ENCODE data around the gene PTGS1.

PTGS1 gene

GRCh38 chr9:122364117-122364782 lies 6.6 kb upstream of the PTGS1 start:
- DNase-seq (ENCODE audit: low read depth), result no peak
- Histone ChIP-seq H3K9ac (ENCODE audit: low read length) (peak overlapping the region; percentile 31), H3K27me3 (replicated peaks; ENCODE audit: control insufficient read depth, insufficient read depth, low read length) (no peaks in the 10 kb centered on the region)

GRCh38 chr9:122364783-122365150 lies 6.1 kb upstream of the PTGS1 start:
- no peak for DNase-seq (ENCODE audit: low read depth)
- Histone ChIP-seq H3K9me3 (ENCODE audit: control insufficient read depth, low read length) (no peaks in the 10 kb centered on the region), H3K36me3 (ENCODE audit: control insufficient read depth, insufficient read depth, low read length, severe bottlenecking) (no peaks in the 10 kb centered on the region), H3K27me3 (replicated peaks; ENCODE audit: control insufficient read depth, insufficient read depth, low read length) (no peaks in the 10 kb centered on the region), H3K9ac (ENCODE audit: low read length) (peak overlapping the region; percentile 44), H3K4me1 (ENCODE audit: control insufficient read depth, insufficient read depth, low read length) (peaks cover 18% of the 10 kb centered on the region), H3K4me3 (ENCODE audit: low read length) (no peak overlapping the region)

More at GRCh38 chr9:122364117-122364782, 6.6 kb upstream of the PTGS1 start:
- Histone ChIP-seq H3K4me1 (ENCODE audit: control insufficient read depth, insufficient read depth, low read length) (peaks cover 18% of the 10 kb centered on the region), H3K36me3 (ENCODE audit: control insufficient read depth, insufficient read depth, low read length, severe bottlenecking) (no peaks in the 10 kb centered on the region), H3K9me3 (ENCODE audit: control insufficient read depth, low read length) (no peaks in the 10 kb centered on the region), H3K4me3 (ENCODE audit: low read length) (no peak overlapping the region)

DNA sequence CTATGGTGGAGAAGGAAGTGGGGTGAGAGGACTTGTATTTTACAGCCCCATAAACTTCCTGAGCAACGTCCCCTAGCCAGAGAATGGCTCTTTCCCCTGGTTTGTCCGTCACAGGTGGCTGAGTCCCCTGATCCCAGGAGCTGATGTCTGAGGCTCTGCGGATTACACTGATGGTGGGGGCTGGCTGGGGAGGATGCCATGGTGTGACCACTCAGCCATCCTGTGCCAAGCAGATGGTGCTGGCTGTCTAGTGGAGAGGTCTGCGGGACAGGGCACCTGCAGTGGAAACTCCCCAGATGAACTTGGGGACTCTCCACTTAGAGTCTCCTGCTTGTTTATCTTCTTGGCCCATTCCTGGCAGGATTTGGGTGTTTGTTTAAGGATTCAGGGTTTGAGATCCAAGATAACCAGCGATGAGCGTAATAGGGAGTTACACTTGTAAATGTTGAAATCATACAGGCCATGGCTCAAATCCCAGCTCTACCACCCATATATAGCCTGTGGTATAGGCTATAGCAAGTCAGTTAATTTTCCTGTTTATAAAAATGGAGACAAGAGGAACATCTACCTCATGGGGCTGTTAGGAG lies 4.7 kb upstream of the PTGS1 start:
- Histone ChIP-seq H3K27me3 (replicated peaks; ENCODE audit: control insufficient read depth, insufficient read depth, low read length) (no peaks in the 10 kb centered on the region), H3K4me1 (ENCODE audit: control insufficient read depth, insufficient read depth, low read length) (peaks cover 17% of the 10 kb centered on the region), H3K9me3 (ENCODE audit: control insufficient read depth, low read length) (no peaks in the 10 kb centered on the region), H3K36me3 (ENCODE audit: control insufficient read depth, insufficient read depth, low read length, severe bottlenecking) (no peaks in the 10 kb centered on the region), H3K4me3 (ENCODE audit: low read length) (no peak overlapping the region), H3K9ac (ENCODE audit: low read length) (no peak overlapping the region)
- peak; percentile 25 for DNase-seq (ENCODE audit: low read depth)

GRCh38 chr9:122367065-122367464 lies 3.8 kb upstream of the PTGS1 start:
- Histone ChIP-seq H3K4me1 (ENCODE audit: control insufficient read depth, insufficient read depth, low read length) (peaks cover 26% of the 10 kb centered on the region), H3K4me3 (ENCODE audit: low read length) (no peak overlapping the region), H3K9ac (ENCODE audit: low read length) (no peak overlapping the region), H3K27me3 (replicated peaks; ENCODE audit: control insufficient read depth, insufficient read depth, low read length) (no peaks in the 10 kb centered on the region), H3K9me3 (ENCODE audit: control insufficient read depth, low read length) (no peaks in the 10 kb centered on the region), H3K36me3 (ENCODE audit: control insufficient read depth, insufficient read depth, low read length, severe bottlenecking) (no peaks in the 10 kb centered on the region)
- DNase-seq (ENCODE audit: low read depth), result no peak

DNA sequence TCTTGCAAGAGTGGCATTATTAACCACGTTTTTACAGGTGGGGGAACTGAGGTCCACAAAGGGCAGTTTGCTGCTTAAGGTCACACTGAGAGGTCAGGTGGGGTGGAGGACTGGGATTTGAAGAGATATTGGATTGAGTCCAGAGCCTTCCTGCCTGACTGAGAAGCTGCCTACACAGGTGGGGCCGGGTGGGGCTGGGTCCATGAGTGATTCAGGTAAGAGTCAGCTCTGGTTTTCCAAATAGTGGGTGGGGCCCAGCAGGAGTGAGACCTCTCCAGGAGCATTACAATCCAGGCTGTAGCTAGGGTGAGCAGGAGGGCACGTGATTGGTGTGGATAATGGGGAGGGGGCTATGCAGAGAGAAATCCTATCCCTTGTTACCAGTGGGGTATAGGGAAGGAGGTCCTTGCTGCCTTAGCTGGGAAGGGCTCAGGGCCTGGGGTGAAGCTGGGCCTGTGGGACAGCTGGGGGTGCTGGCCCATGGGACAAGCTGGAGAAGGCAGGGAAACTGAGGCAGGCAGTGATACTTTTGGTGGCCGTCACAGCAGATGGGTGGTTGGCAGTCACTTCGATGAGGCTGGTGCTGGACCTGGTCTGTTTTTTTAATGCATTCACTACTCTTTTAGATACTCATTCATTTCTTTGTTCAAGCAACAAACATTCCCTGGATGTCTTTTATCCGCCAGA lies 2.9 kb upstream of the PTGS1 start:
- Histone ChIP-seq H3K27me3 (replicated peaks; ENCODE audit: control insufficient read depth, insufficient read depth, low read length) (no peaks in the 10 kb centered on the region), H3K4me1 (ENCODE audit: control insufficient read depth, insufficient read depth, low read length) (peaks cover 34% of the 10 kb centered on the region), H3K9me3 (ENCODE audit: control insufficient read depth, low read length) (no peaks in the 10 kb centered on the region), H3K9ac (ENCODE audit: low read length) (no peak overlapping the region), H3K36me3 (ENCODE audit: control insufficient read depth, insufficient read depth, low read length, severe bottlenecking) (no peaks in the 10 kb centered on the region), H3K4me3 (ENCODE audit: low read length) (no peak overlapping the region)
- DNase-seq (ENCODE audit: low read depth), result no peak

DNA sequence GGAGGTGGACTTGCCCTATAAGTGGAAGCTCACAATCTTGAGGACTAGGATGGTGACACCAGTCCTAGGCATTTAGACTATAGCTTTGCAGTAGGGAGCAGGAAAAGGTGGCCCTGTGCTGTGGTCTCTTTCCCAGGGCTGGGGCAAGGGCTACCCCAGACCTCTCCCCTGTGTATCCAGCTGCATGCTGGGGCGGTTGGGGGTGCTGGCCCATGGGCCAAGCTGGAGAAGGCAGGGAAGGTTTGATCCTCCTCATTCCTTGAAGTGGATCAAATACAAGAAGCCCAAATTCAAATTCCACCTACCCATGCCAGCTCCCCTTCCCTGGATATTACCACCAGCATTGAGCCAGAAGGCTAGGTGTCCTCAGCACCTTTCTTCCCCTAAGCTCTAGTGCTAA lies 2.2 kb upstream of the PTGS1 start:
- DNase-seq (ENCODE audit: low read depth), result no peak
- Histone ChIP-seq H3K4me1 (ENCODE audit: control insufficient read depth, insufficient read depth, low read length) (peaks cover 41% of the 10 kb centered on the region), H3K27me3 (replicated peaks; ENCODE audit: control insufficient read depth, insufficient read depth, low read length) (no peaks in the 10 kb centered on the region), H3K9me3 (ENCODE audit: control insufficient read depth, low read length) (no peaks in the 10 kb centered on the region), H3K4me3 (ENCODE audit: low read length) (no peak overlapping the region), H3K36me3 (ENCODE audit: control insufficient read depth, insufficient read depth, low read length, severe bottlenecking) (no peaks in the 10 kb centered on the region), H3K9ac (ENCODE audit: low read length) (no peak overlapping the region)

DNA sequence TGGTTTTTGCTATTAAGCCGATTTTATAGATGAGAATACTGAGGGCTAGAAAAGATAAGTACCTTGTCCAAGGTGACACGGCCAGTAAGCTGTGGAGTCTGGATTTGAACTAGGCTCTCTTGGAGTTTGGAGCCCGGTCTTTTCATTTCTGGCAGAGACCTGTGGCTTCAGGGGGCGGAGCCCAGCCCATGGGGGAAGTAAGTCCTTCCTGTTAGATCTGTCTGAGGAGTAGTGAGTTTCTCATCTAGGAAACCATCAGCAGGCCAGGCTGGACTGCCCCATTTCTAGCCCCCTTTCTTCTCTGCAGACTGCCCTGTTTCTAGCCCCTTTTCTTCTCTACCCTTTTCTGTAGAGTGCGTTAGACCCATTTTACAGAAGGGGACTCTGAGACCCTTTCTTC lies 521 bp upstream of the PTGS1 start:
- no peaks in the 10 kb centered on the region for H3K36me3 ChIP-seq (ENCODE audit: control insufficient read depth, insufficient read depth, low read length, severe bottlenecking)
- peak overlapping the region; percentile 91 for H3K9ac ChIP-seq (ENCODE audit: low read length)
- peak overlapping the region; percentile 85 for H3K4me3 ChIP-seq (ENCODE audit: low read length)
- H3K9me3 ChIP-seq (ENCODE audit: control insufficient read depth, low read length), result no peaks in the 10 kb centered on the region
- peaks cover 45% of the 10 kb centered on the region for H3K4me1 ChIP-seq (ENCODE audit: control insufficient read depth, insufficient read depth, low read length)
- DNase-seq (ENCODE audit: low read depth), result no peak
- no peaks in the 10 kb centered on the region for H3K27me3 ChIP-seq (replicated peaks; ENCODE audit: control insufficient read depth, insufficient read depth, low read length)

DNA sequence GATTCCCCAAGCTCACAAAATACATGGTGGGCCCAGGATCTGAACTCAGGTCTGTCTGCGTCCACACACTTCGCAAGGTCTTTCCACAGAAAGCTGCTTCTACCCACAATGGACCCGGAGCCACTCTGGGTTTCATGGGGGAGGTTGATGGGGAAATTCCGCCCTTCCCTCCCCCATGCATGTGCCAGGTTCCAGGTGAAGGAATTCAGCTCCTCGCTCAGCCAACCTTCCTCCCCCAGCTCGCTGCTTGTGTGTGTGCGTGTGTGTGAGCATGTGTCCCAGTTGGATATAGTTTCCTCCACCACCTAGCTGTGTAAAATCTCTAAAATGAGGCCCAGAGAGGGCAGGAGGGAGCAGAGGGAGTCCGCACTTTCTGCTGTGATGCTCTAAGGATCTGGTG lies 1.0 kb downstream of the PTGS1 start:
- Histone ChIP-seq H3K9me3 (ENCODE audit: control insufficient read depth, low read length) (no peaks in the 10 kb centered on the region), H3K27me3 (replicated peaks; ENCODE audit: control insufficient read depth, insufficient read depth, low read length) (no peaks in the 10 kb centered on the region), H3K4me1 (ENCODE audit: control insufficient read depth, insufficient read depth, low read length) (peaks cover 61% of the 10 kb centered on the region), H3K4me3 (ENCODE audit: low read length) (peak overlapping the region; percentile 85), H3K9ac (ENCODE audit: low read length) (peak overlapping the region; percentile 91), H3K36me3 (ENCODE audit: control insufficient read depth, insufficient read depth, low read length, severe bottlenecking) (no peaks in the 10 kb centered on the region)
- no peak for DNase-seq (ENCODE audit: low read depth)

- Histone ChIP-seq H3K27me3 (replicated peaks; ENCODE audit: control insufficient read depth, insufficient read depth, low read length) (no peaks in the 10 kb centered on the region), H3K4me1 (ENCODE audit: control insufficient read depth, insufficient read depth, low read length) (peaks cover 64% of the 10 kb centered on the region), H3K36me3 (ENCODE audit: control insufficient read depth, insufficient read depth, low read length, severe bottlenecking) (peaks cover 6% of the 10 kb centered on the region), H3K9me3 (ENCODE audit: control insufficient read depth, low read length) (no peaks in the 10 kb centered on the region), H3K9ac (ENCODE audit: low read length) (peak overlapping the region; percentile 91), H3K4me3 (ENCODE audit: low read length) (peak overlapping the region; percentile 85)
- DNase-seq (ENCODE audit: low read depth), result no peak
Observed at GRCh38 chr9:122372856-122373845, 2.3 kb downstream of the PTGS1 start.

GRCh38 chr9:122374885-122375420 lies 4.1 kb downstream of the PTGS1 start:
- Histone ChIP-seq H3K4me1 (ENCODE audit: control insufficient read depth, insufficient read depth, low read length) (peaks cover 64% of the 10 kb centered on the region), H3K9ac (ENCODE audit: low read length) (peak overlapping the region; percentile 85), H3K36me3 (ENCODE audit: control insufficient read depth, insufficient read depth, low read length, severe bottlenecking) (peaks cover 23% of the 10 kb centered on the region), H3K4me3 (ENCODE audit: low read length) (peak overlapping the region; percentile 74), H3K27me3 (replicated peaks; ENCODE audit: control insufficient read depth, insufficient read depth, low read length) (no peaks in the 10 kb centered on the region), H3K9me3 (ENCODE audit: control insufficient read depth, low read length) (peaks cover 5% of the 10 kb centered on the region)
- peak; percentile 92 for DNase-seq (ENCODE audit: low read depth)

All from adipocyte (in vitro differentiated cells).